ENCODE results near the gene CACNA1C. TPM values are rescaled to one million over a fixed set of nuclear protein-coding genes. Genes with fewer than 3 reads are reported as not detected.

The CACNA1C gene
- total RNA-seq, 1 donor from 2014 or later: 15.6 TPM

GRCh38 chr12:2492236-2492635 lies 439.4 kb downstream of the CACNA1C start:
- intact Hi-C loops (cut with DNase I): no loop called here

GRCh38 chr12:2493086-2493485 lies 440.3 kb downstream of the CACNA1C start:
- H3K27ac ChIP-seq: no peak overlapping the region
- intact Hi-C loops (cut with DNase I): no loop called here
- H3K4me3 ChIP-seq: no peak overlapping the region
- no peaks in the 10 kb centered on the region for H3K36me3 ChIP-seq
- no peak for TF ChIP-seq CTCF (IDR thresholded peaks at IDR 0.05)
- H3K9me3 ChIP-seq: no peaks in the 10 kb centered on the region
- peaks cover 30% of the 10 kb centered on the region for H3K4me1 ChIP-seq
- no peak for DNase-seq
- H3K27me3 ChIP-seq: no peaks in the 10 kb centered on the region
- no peak for ATAC-seq

More at GRCh38 chr12:2492236-2492635, 439.4 kb downstream of the CACNA1C start:
- DNase-seq (no peak), ATAC-seq (no peak)
- Histone ChIP-seq H3K4me3 (no peak overlapping the region), H3K9me3 (no peaks in the 10 kb centered on the region), H3K27ac (no peak overlapping the region), H3K4me1 (peaks cover 30% of the 10 kb centered on the region), H3K27me3 (no peaks in the 10 kb centered on the region), H3K36me3 (no peaks in the 10 kb centered on the region)
- TF ChIP-seq CTCF (IDR thresholded peaks at IDR 0.05): no peak

- no peak overlapping the region for H3K4me3 ChIP-seq
- TF ChIP-seq CTCF (IDR thresholded peaks at IDR 0.05): no peak
- H3K4me1 ChIP-seq: peaks cover 30% of the 10 kb centered on the region
- no peaks in the 10 kb centered on the region for H3K36me3 ChIP-seq
- peak; percentile 75 for ATAC-seq
- intact Hi-C loops (cut with DNase I): no loop called here
- no peak for DNase-seq
- H3K27ac ChIP-seq: peak overlapping the region; percentile 52
- H3K27me3 ChIP-seq: no peaks in the 10 kb centered on the region
- H3K9me3 ChIP-seq: no peaks in the 10 kb centered on the region
Observed at GRCh38 chr12:2494486-2495192, 441.9 kb downstream of the CACNA1C start.

GRCh38 chr12:2495417-2496112 lies 442.8 kb downstream of the CACNA1C start:
- TF ChIP-seq CTCF (IDR thresholded peaks at IDR 0.05): no peak
- ATAC-seq (no peak), DNase-seq (no peak)
- no peaks in the 10 kb centered on the region for H3K36me3 ChIP-seq
- H3K27me3 ChIP-seq: no peaks in the 10 kb centered on the region
- intact Hi-C loops (cut with DNase I): no loop called here
- no peaks in the 10 kb centered on the region for H3K9me3 ChIP-seq
- no peak overlapping the region for H3K4me3 ChIP-seq
- H3K27ac ChIP-seq: peak overlapping the region; percentile 52
- peaks cover 30% of the 10 kb centered on the region for H3K4me1 ChIP-seq

GRCh38 chr12:2498964-2499500 lies 446.2 kb downstream of the CACNA1C start:
- ATAC-seq: no peak
- Histone ChIP-seq H3K36me3 (no peaks in the 10 kb centered on the region), H3K27ac (no peak overlapping the region), H3K4me1 (peaks cover 28% of the 10 kb centered on the region), H3K27me3 (no peaks in the 10 kb centered on the region), H3K9me3 (no peaks in the 10 kb centered on the region), H3K4me3 (no peak overlapping the region)
- intact Hi-C loops (cut with DNase I): no loop called here
- DNase-seq: no peak
- no peak for TF ChIP-seq CTCF (IDR thresholded peaks at IDR 0.05)

Measured in upper lobe of right lung (tissue), 1 donor.